Activated T-cell treated with anti-CD3 and anti-CD28 coated beads for 24 hours (primary cell): ENCODE data around the gene BTN3A1.

Experiments
- DNase-seq: peaks from one replicate; pipeline ENCODE4 v3.0.0-alpha.2; 2020; ENCODE audit warnings: low read depth

Gene BTN3A1

GRCh38 chr6:26379740-26380139, 22.3 kb upstream of the BTN3A1 start:
- no peak for DNase-seq

GRCh38 chr6:26380256-26380655, 21.8 kb upstream of the BTN3A1 start:
- no peak for DNase-seq

DNA sequence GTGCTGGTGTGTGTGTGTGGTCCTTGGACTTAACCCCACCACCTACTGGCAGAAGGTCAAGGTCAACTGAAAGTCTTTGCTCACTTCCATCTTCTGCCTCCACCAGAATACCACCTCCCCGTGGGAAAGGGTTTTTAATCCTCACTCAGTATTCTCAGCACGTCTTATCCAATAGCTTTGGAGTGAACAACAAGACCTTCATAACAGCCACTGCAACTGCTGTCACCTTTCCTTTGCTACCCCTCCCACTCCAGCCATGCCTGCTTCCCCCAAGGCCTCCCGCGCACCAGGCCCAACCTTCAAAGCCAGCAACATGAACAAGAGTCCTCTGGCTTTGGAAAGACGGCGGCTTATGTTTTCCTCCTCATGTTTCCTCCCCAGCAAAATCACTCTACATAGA, 20.0 kb upstream of the BTN3A1 start:
- DNase-seq, result no peak

DNA sequence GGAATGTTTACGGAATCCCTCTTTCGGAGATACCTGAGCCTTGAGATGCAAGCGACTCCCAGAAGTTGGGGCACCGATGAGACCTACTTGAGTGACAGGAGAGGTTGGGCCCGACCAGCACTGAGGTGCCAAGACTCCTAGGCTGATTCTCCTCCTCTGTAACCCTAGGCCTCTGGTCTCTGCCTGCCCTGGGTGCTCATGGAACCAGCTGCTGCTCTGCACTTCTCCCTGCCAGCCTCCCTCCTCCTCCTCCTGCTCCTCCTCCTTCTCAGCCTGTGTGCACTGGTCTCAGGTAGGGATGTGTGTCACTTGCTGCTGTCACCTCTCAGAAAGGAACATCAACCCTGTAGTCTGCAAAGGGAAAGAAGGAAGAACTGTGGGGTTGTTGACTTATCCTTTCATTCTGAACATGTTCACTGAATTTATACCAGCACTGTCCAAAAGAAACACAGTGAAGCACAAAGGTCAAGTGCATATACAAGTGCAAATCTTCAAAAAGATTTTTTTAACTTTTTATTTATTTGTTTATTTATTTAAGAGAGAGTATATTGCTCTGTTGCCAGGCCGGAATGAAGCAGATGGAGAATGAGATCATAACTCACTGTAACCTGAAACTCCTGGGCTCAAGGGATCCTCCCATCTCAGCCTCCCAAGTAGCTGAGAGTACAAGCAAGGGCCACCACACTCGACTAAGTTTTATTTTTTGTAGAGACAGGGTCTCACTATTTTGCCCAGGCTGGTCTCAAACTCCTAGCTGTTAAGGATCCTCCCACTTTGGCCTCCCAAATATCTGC, 18.3 kb upstream of the BTN3A1 start:
- DNase-seq, result no peak

DNA sequence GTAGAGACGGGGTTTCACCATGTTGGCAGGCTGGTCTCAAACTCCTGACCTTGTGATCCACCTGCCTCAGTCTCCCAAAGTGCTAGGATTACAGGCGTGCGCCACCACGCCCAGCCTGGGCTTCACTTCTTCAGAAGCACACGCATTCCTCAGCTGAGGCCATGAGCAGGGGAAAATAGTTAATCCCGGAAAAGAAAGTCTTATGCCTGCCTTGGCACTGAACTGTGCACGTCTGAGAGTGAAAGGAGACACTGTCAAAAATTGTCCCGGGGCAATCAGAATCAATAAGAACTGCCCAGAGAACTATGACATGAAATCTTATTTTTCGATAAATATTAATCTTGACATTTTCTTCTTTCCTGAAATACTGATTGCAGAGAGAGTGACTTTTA, 16.3 kb upstream of the BTN3A1 start:
- DNase-seq, result no peak

DNA sequence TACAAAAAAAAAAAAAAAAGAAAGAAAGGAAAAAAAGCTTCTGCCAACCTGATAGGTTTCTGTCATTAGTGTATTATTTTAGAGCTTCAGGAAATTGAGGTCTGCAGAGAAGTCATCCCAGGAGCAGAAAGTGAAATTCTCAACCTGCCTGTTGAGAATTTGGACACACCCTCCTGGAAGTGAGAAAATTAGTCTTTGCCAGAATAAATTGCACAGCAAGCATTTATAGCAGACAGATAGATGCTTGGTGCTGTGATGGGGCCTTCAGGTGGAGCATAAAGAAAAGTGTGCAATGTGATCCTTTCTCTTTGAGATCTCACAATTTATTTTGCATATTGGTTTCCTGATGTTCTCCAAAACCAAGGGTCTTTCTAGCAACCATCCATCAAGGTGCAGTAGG, 14.5 kb upstream of the BTN3A1 start:
- no peak for DNase-seq

DNA sequence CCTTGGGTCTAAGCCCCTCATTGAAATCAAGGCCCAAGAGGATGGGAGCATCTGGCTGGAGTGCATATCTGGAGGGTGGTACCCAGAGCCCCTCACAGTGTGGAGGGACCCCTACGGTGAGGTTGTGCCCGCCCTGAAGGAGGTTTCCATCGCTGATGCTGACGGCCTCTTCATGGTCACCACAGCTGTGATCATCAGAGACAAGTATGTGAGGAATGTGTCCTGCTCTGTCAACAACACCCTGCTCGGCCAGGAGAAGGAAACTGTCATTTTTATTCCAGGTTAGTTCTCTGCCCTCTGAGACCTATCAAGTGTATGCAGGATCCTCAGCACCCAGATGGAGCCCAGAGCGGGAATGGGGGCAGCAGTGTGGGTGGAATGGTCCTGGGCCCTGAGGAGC, 14.1 kb upstream of the BTN3A1 start:
- no peak for DNase-seq

- no peak for DNase-seq
These were observed 13.6 kb upstream of the BTN3A1 start for GRCh38 chr6:26388441-26388840.

GRCh38 chr6:26389349-26389894, 12.7 kb upstream of the BTN3A1 start:
- no peak for DNase-seq

- no peak for DNase-seq
These were observed 11.5 kb upstream of the BTN3A1 start for GRCh38 chr6:26390531-26390930.

DNA sequence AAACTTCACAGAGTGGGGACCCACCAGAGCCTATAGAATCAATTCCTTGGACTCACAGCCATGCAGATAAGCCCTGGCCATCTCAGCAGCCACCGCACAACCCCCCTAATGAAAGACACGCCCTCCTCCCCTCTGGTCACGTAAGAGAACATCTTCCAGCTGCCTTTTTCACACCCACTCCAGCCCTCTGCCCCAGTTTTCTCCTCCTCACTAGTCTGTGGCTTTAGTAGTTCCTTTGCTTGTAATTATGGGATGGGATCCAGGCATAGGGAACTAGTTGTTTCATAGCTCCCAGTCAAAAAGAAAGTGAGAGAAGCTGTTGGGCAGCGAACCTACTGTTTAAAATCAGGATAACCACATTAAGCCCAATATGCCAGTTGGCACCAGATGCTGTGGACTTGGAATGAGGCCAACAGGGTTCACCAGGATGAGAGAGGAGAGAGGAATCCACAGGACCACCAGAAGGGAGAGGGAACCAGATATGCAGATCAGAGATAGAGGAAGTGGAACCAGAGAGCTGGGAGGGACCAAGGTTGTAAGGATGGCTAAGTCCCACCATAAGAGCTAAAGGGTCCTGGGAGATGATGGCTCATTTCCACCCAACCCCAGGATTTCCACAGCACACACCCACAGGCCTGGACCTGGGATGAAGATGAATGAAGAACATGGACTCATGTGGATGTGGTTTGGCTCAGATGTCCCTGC, 9.0 kb upstream of the BTN3A1 start:
- no peak for DNase-seq

GRCh38 chr6:26394289-26394688, 7.8 kb upstream of the BTN3A1 start:
- no peak for DNase-seq

- no peak for DNase-seq
These were observed 3.5 kb upstream of the BTN3A1 start for GRCh38 chr6:26398555-26398954.

DNA sequence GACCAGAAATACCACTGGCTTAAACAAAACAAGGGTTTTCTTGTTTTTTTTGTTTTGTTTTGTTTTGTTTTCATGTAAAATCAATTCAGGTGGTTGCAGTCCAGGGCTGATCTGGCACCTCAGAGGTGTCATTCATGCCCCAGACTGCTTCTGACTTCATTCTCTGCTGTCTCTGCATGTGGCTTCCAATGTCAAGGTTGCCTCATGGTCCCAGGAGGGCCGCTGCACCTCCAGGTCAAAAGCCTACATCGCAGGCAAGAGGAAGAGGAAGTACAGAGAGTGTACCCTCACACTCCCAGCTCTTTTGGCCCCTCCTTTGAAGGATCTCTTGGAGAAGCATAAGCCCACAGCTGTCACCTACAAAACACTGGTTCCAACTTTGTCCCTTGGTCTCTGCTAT, 1.4 kb upstream of the BTN3A1 start:
- DNase-seq, result no peak

- no peak for DNase-seq
These were observed 587 bp upstream of the BTN3A1 start for GRCh38 chr6:26401389-26401986.

DNA sequence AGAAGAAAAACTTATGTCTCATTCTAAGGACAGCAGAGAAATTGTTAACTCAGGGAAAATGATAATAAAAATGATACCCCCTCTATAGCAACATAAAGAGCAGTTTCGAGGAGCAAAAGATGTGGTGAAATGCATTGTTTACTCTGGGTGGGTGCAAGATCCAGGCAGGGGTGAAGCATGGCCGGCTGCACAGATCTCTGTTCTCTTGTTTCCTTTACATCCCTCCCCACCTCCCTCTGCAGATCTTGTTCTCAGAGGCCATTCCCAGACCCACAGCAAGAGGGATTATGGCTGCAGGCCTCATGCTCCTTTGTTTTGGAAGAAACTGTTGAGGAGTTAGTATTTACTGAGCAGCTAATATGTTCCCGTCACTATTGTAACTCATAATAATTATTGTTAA, 1.8 kb downstream of the BTN3A1 start:
- no peak for DNase-seq

GRCh38 chr6:26404546-26404945, 2.5 kb downstream of the BTN3A1 start:
- no peak for DNase-seq

DNA sequence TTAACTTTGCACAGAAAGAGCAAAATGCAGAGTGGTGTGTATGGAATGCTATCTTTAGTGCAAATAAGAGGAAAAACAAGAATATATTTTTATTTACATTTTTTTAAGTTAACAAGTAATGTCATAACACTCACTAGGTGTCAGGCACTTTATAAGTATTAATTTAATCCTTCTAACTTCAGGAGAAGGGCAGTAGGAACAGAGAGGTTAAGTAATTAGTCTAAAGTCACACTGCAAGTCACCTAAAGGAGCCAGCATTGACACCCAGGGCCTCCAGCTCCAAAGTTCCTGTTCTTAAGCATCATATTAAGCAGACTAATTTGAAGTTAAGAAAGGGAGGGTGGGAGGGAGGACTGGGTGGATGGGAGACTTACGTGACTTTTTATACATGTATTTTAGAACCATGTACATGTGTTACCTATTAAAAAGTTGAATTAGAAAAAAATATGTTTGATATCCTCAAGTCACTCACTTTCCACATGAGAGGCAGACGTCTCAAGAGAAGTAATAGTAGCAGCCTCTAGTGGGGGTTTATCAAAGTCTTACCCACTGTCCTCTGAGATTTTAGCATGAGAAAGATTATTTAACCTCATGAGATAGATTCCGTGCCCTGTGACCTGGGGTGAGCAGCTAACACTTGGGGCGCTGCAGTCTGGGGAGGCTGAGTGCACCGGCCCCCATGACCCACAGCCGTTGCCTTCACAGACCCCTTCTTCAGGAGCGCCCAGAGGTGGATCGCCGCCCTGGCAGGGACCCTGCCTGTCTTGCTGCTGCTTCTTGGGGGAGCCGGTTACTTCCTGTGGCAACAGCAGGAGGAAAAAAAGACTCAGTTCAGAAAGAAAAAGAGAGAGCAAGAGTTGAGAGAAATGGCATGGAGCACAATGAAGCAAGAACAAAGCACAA, 7.0 kb downstream of the BTN3A1 start:
- no peak for DNase-seq

- no peak for DNase-seq
These were observed 9.7 kb downstream of the BTN3A1 start for GRCh38 chr6:26411751-26412150.

DNA sequence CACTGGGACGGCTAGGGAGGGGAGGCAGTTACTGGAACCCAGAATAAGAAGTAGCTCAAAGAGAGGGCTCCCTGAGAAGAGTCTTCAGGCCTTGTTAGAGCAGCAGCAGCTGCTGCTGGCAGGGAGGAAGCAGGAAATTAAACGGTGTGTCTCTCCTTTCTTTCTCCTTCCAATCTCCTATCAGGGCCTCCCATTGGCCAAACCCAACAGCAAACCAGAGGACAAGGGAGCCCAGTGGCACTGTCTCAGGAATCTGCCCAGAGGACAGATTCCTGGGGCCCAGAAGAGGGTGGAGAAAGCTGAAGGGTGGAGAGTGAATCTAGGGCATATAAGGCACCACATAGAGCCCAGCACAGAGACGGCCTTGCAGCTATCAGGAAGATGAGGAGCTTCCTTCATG, 10.2 kb downstream of the BTN3A1 start:
- DNase-seq, result no peak

- no peak for DNase-seq
These were observed 10.9 kb downstream of the BTN3A1 start for GRCh38 chr6:26412954-26413353.

DNA sequence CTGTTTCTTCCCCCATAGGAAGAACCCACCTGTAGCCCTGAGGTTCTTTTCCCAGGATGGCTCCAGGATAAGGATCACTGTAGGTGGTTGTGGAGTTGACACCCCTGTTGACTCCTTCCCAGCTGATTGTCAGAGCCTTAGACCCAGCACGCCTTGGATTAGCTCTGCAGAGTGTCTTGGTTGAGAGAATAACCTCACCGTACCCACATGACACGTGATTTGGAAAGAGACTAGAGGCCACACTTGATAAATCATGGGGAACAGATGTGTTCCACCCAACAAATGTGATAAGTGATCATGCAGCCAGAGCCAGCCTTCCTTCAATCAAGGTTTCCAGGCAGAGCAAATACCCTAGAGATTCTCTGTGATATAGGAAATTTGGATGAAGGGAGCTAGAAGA, 12.2 kb downstream of the BTN3A1 start:
- DNase-seq, result no peak
